ENCODE data around the gene SCARB1.

Gene SCARB1

GRCh38 chr12:124878795-124879516 lies 15.3 kb upstream of the SCARB1 start:
- no peak overlapping the region for H3K27ac ChIP-seq (ENCODE audit: low read length)
- no peak overlapping the region for H3K9ac ChIP-seq (ENCODE audit: low read length)
- H3K4me1 ChIP-seq (ENCODE audit: control insufficient read depth, low read depth, low read length): peaks cover 4% of the 10 kb centered on the region
- H3K4me3 ChIP-seq (ENCODE audit: low read length): no peak overlapping the region
- no peaks in the 10 kb centered on the region for H3K36me3 ChIP-seq (ENCODE audit: control insufficient read depth, low read depth, low read length)
- no peaks in the 10 kb centered on the region for H3K9me3 ChIP-seq (ENCODE audit: control insufficient read depth, low read depth, low read length)
- no peaks in the 10 kb centered on the region for H3K27me3 ChIP-seq (ENCODE audit: control insufficient read depth, insufficient read depth, low read length)

GRCh38 chr12:124877423-124877822 lies 13.8 kb upstream of the SCARB1 start:
- Histone ChIP-seq H3K9ac (ENCODE audit: low read length) (no peak overlapping the region), H3K4me1 (ENCODE audit: control insufficient read depth, low read depth, low read length) (no peaks in the 10 kb centered on the region), H3K27ac (ENCODE audit: low read length) (no peak overlapping the region), H3K4me3 (ENCODE audit: low read length) (no peak overlapping the region), H3K27me3 (ENCODE audit: control insufficient read depth, insufficient read depth, low read length) (no peaks in the 10 kb centered on the region), H3K36me3 (ENCODE audit: control insufficient read depth, low read depth, low read length) (no peaks in the 10 kb centered on the region), H3K9me3 (ENCODE audit: control insufficient read depth, low read depth, low read length) (no peaks in the 10 kb centered on the region)

- no peaks in the 10 kb centered on the region for H3K36me3 ChIP-seq (ENCODE audit: control insufficient read depth, low read depth, low read length)
- H3K27me3 ChIP-seq (ENCODE audit: control insufficient read depth, insufficient read depth, low read length): no peaks in the 10 kb centered on the region
- no peak overlapping the region for H3K9ac ChIP-seq (ENCODE audit: low read length)
- H3K27ac ChIP-seq (ENCODE audit: low read length): no peak overlapping the region
- H3K4me1 ChIP-seq (ENCODE audit: control insufficient read depth, low read depth, low read length): no peaks in the 10 kb centered on the region
- no peak overlapping the region for H3K4me3 ChIP-seq (ENCODE audit: low read length)
- no peaks in the 10 kb centered on the region for H3K9me3 ChIP-seq (ENCODE audit: control insufficient read depth, low read depth, low read length)
These were observed 12.5 kb upstream of the SCARB1 start for GRCh38 chr12:124876171-124876570.

GRCh38 chr12:124875803-124876132 lies 12.1 kb upstream of the SCARB1 start:
- Histone ChIP-seq H3K36me3 (ENCODE audit: control insufficient read depth, low read depth, low read length) (no peaks in the 10 kb centered on the region), H3K9me3 (ENCODE audit: control insufficient read depth, low read depth, low read length) (no peaks in the 10 kb centered on the region), H3K27ac (ENCODE audit: low read length) (no peak overlapping the region), H3K4me1 (ENCODE audit: control insufficient read depth, low read depth, low read length) (no peaks in the 10 kb centered on the region), H3K9ac (ENCODE audit: low read length) (no peak overlapping the region), H3K4me3 (ENCODE audit: low read length) (no peak overlapping the region), H3K27me3 (ENCODE audit: control insufficient read depth, insufficient read depth, low read length) (no peaks in the 10 kb centered on the region)

- Histone ChIP-seq H3K27me3 (ENCODE audit: control insufficient read depth, insufficient read depth, low read length) (no peaks in the 10 kb centered on the region), H3K9me3 (ENCODE audit: control insufficient read depth, low read depth, low read length) (no peaks in the 10 kb centered on the region), H3K36me3 (ENCODE audit: control insufficient read depth, low read depth, low read length) (no peaks in the 10 kb centered on the region), H3K4me3 (ENCODE audit: low read length) (no peak overlapping the region), H3K9ac (ENCODE audit: low read length) (no peak overlapping the region), H3K4me1 (ENCODE audit: control insufficient read depth, low read depth, low read length) (no peaks in the 10 kb centered on the region), H3K27ac (ENCODE audit: low read length) (no peak overlapping the region)
These were observed 11.5 kb upstream of the SCARB1 start for GRCh38 chr12:124874988-124875802.

GRCh38 chr12:124874188-124874587 lies 10.5 kb upstream of the SCARB1 start:
- Histone ChIP-seq H3K9ac (ENCODE audit: low read length) (no peak overlapping the region), H3K4me1 (ENCODE audit: control insufficient read depth, low read depth, low read length) (peaks cover under 1% of the 10 kb centered on the region), H3K27ac (ENCODE audit: low read length) (no peak overlapping the region), H3K36me3 (ENCODE audit: control insufficient read depth, low read depth, low read length) (no peaks in the 10 kb centered on the region), H3K27me3 (ENCODE audit: control insufficient read depth, insufficient read depth, low read length) (no peaks in the 10 kb centered on the region), H3K4me3 (ENCODE audit: low read length) (no peak overlapping the region), H3K9me3 (ENCODE audit: control insufficient read depth, low read depth, low read length) (no peaks in the 10 kb centered on the region)

- H3K36me3 ChIP-seq (ENCODE audit: control insufficient read depth, low read depth, low read length): no peaks in the 10 kb centered on the region
- no peak overlapping the region for H3K27ac ChIP-seq (ENCODE audit: low read length)
- no peaks in the 10 kb centered on the region for H3K27me3 ChIP-seq (ENCODE audit: control insufficient read depth, insufficient read depth, low read length)
- H3K4me1 ChIP-seq (ENCODE audit: control insufficient read depth, low read depth, low read length): peaks cover 5% of the 10 kb centered on the region
- H3K4me3 ChIP-seq (ENCODE audit: low read length): no peak overlapping the region
- H3K9me3 ChIP-seq (ENCODE audit: control insufficient read depth, low read depth, low read length): no peaks in the 10 kb centered on the region
- H3K9ac ChIP-seq (ENCODE audit: low read length): no peak overlapping the region
These were observed 8.5 kb upstream of the SCARB1 start for GRCh38 chr12:124872068-124872719.

GRCh38 chr12:124871297-124871696 lies 7.6 kb upstream of the SCARB1 start:
- Histone ChIP-seq H3K4me1 (ENCODE audit: control insufficient read depth, low read depth, low read length) (peaks cover 5% of the 10 kb centered on the region), H3K36me3 (ENCODE audit: control insufficient read depth, low read depth, low read length) (no peaks in the 10 kb centered on the region), H3K27ac (ENCODE audit: low read length) (no peak overlapping the region), H3K4me3 (ENCODE audit: low read length) (no peak overlapping the region), H3K9me3 (ENCODE audit: control insufficient read depth, low read depth, low read length) (no peaks in the 10 kb centered on the region), H3K9ac (ENCODE audit: low read length) (no peak overlapping the region), H3K27me3 (ENCODE audit: control insufficient read depth, insufficient read depth, low read length) (no peaks in the 10 kb centered on the region)

GRCh38 chr12:124870515-124870914 lies 6.9 kb upstream of the SCARB1 start:
- no peak overlapping the region for H3K4me3 ChIP-seq (ENCODE audit: low read length)
- no peaks in the 10 kb centered on the region for H3K27me3 ChIP-seq (ENCODE audit: control insufficient read depth, insufficient read depth, low read length)
- no peaks in the 10 kb centered on the region for H3K36me3 ChIP-seq (ENCODE audit: control insufficient read depth, low read depth, low read length)
- no peaks in the 10 kb centered on the region for H3K9me3 ChIP-seq (ENCODE audit: control insufficient read depth, low read depth, low read length)
- H3K27ac ChIP-seq (ENCODE audit: low read length): no peak overlapping the region
- H3K9ac ChIP-seq (ENCODE audit: low read length): no peak overlapping the region
- peaks cover 5% of the 10 kb centered on the region for H3K4me1 ChIP-seq (ENCODE audit: control insufficient read depth, low read depth, low read length)

- Histone ChIP-seq H3K4me3 (ENCODE audit: low read length) (no peak overlapping the region), H3K9me3 (ENCODE audit: control insufficient read depth, low read depth, low read length) (no peaks in the 10 kb centered on the region), H3K27me3 (ENCODE audit: control insufficient read depth, insufficient read depth, low read length) (no peaks in the 10 kb centered on the region), H3K4me1 (ENCODE audit: control insufficient read depth, low read depth, low read length) (peaks cover 8% of the 10 kb centered on the region), H3K9ac (ENCODE audit: low read length) (no peak overlapping the region), H3K27ac (ENCODE audit: low read length) (no peak overlapping the region), H3K36me3 (ENCODE audit: control insufficient read depth, low read depth, low read length) (no peaks in the 10 kb centered on the region)
These were observed 5.5 kb upstream of the SCARB1 start for GRCh38 chr12:124869059-124869665.

GRCh38 chr12:124868252-124869058 lies 4.8 kb upstream of the SCARB1 start:
- Histone ChIP-seq H3K36me3 (ENCODE audit: control insufficient read depth, low read depth, low read length) (no peaks in the 10 kb centered on the region), H3K9ac (ENCODE audit: low read length) (no peak overlapping the region), H3K27ac (ENCODE audit: low read length) (no peak overlapping the region)

More at GRCh38 chr12:124868252-124869058, 4.8 kb upstream of the SCARB1 start:
- no peaks in the 10 kb centered on the region for H3K27me3 ChIP-seq (ENCODE audit: control insufficient read depth, insufficient read depth, low read length)
- no peaks in the 10 kb centered on the region for H3K9me3 ChIP-seq (ENCODE audit: control insufficient read depth, low read depth, low read length)
- no peak overlapping the region for H3K4me3 ChIP-seq (ENCODE audit: low read length)
- peaks cover 11% of the 10 kb centered on the region for H3K4me1 ChIP-seq (ENCODE audit: control insufficient read depth, low read depth, low read length)
